Measurements from ENCODE around the gene AGK. TPM values are rescaled to one million over a fixed set of nuclear protein-coding genes. Genes with fewer than 3 reads are reported as not detected.

AGK gene
- total RNA-seq, 1 experiment from 2014 or later = 32.6 TPM

- Histone ChIP-seq H3K4me3 (ENCODE audit: low read depth in 2 of 2, low read length in 2 of 2) (no peak overlapping the region), H3K4me1 (ENCODE audit: control insufficient read depth, insufficient read depth, low read length) (no peaks in the 10 kb centered on the region), H3K36me3 (ENCODE audit: control insufficient read depth, insufficient read depth, low read length) (no peaks in the 10 kb centered on the region), H3K27ac (ENCODE audit: low read length) (no peak overlapping the region), H3K9me3 (ENCODE audit: control insufficient read depth, insufficient read depth, low read depth, low read length) (no peaks in the 10 kb centered on the region), H3K27me3 (ENCODE audit: control insufficient read depth, insufficient read depth, low read length) (no peaks in the 10 kb centered on the region)
- no peak for DNase-seq (ENCODE audit: low read depth, low spot score)
- intact Hi-C loops (cut with micrococcal nuclease; ENCODE audit: unreplicated experiment) (no loop called here), in situ Hi-C loops (cut with HindIII; ENCODE audit: low pct_unique_long_range_greater_than_20kb, low sequenced_read_pairs) (no loop called here)
- no peak for ATAC-seq
- CTCF ChIA-PET = no interaction called here
- BruUV-seq (replicated peaks) = no TSS peak
- POLR2A ChIA-PET = no interaction called here
- TF ChIP-seq REST (IDR thresholded peaks at IDR 0.05; ENCODE audit: insufficient read depth in 1 of 2, low read depth in 2 of 2, low read length in 1 of 2) (no peak), TCF7L2 (IDR thresholded peaks at IDR 0.05; ENCODE audit: low read depth, low read length) (no peak), SIN3A (IDR thresholded peaks at IDR 0.05; ENCODE audit: borderline replicate concordance, insufficient read depth, low read depth, low read length) (no peak), POLR2AphosphoS5 (IDR thresholded peaks at IDR 0.05; ENCODE audit: low read depth, low read length) (no peak), CTCF (IDR thresholded peaks at IDR 0.05) (no peak)
Observed at GRCh38 chr7:141679014-141679413, 127.8 kb downstream of the AGK start.

- Histone ChIP-seq H3K9me3 (ENCODE audit: control insufficient read depth, insufficient read depth, low read depth, low read length) (no peaks in the 10 kb centered on the region), H3K27me3 (ENCODE audit: control insufficient read depth, insufficient read depth, low read length) (no peaks in the 10 kb centered on the region), H3K4me3 (ENCODE audit: low read depth in 2 of 2, low read length in 2 of 2) (no peak overlapping the region), H3K36me3 (ENCODE audit: control insufficient read depth, insufficient read depth, low read length) (no peaks in the 10 kb centered on the region), H3K27ac (ENCODE audit: low read length) (no peak overlapping the region), H3K4me1 (ENCODE audit: control insufficient read depth, insufficient read depth, low read length) (no peaks in the 10 kb centered on the region)
- no TSS peak for BruUV-seq (replicated peaks)
- no peak for DNase-seq (ENCODE audit: low read depth, low spot score)
- in situ Hi-C loops (cut with HindIII; ENCODE audit: low pct_unique_long_range_greater_than_20kb, low sequenced_read_pairs) = no loop called here
- ChIA-PET POLR2A (no interaction called here), CTCF (no interaction called here)
- ATAC-seq = no peak
- intact Hi-C loops (cut with micrococcal nuclease; ENCODE audit: unreplicated experiment) = no loop called here
- TF ChIP-seq POLR2AphosphoS5 (IDR thresholded peaks at IDR 0.05; ENCODE audit: low read depth, low read length) = no peak
- no peak for TF ChIP-seq SIN3A (IDR thresholded peaks at IDR 0.05; ENCODE audit: borderline replicate concordance, insufficient read depth, low read depth, low read length)
- TF ChIP-seq CTCF (IDR thresholded peaks at IDR 0.05) = no peak
- no peak for TF ChIP-seq REST (IDR thresholded peaks at IDR 0.05; ENCODE audit: insufficient read depth in 1 of 2, low read depth in 2 of 2, low read length in 1 of 2)
- no peak for TF ChIP-seq TCF7L2 (IDR thresholded peaks at IDR 0.05; ENCODE audit: low read depth, low read length)
Observed at GRCh38 chr7:141685285-141686023, 134.2 kb downstream of the AGK start.

Data from Panc1 (cell line).